Endometrial microvascular endothelial cells (primary cell): ENCODE measurements around the gene ATP1A1. TPM values are rescaled to one million over a fixed set of nuclear protein-coding genes. Genes with fewer than 3 reads are reported as not detected.

Experiments used
- in situ Hi-C: cut with HindIII; loops from 2 replicates; pipeline ENCODE4 v1.10.0; 2017; ENCODE audit warnings: low sequenced_read_pairs, low pct_unique_long_range_greater_than_20kb; ENCODE audit errors: inconsistent ontology term
- total RNA-seq: library from RNA; depleted of rRNA; stranded (reverse); fragments of >200 nt; gene quantifications from one replicate; pipeline ENCODE4 v1.2.3, GENCODE V29; 2015; ENCODE audit errors: inconsistent ontology term

The ATP1A1 gene
- total RNA-seq, 1 donor from 2014 or later = 184 TPM

DNA sequence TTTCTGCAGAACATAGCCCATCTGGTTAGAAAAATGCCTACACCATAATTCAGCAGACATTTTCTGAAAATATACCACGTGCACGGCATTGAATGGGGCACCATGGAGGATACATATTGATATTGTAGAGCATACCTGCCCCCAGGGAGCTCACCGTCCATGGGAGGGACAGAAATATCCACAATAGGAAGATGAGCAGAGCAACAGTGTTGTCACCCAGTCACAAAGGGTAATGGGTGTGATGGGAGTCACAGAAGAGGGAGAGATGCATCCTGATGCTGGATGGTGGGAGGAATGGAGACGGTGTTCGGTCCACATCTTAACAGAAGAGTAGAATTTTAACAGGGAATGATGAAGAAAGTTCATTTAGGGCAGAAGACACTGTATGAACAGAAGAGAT lies 51.4 kb downstream of the ATP1A1 start:
- in situ Hi-C loops = no loop called here

DNA sequence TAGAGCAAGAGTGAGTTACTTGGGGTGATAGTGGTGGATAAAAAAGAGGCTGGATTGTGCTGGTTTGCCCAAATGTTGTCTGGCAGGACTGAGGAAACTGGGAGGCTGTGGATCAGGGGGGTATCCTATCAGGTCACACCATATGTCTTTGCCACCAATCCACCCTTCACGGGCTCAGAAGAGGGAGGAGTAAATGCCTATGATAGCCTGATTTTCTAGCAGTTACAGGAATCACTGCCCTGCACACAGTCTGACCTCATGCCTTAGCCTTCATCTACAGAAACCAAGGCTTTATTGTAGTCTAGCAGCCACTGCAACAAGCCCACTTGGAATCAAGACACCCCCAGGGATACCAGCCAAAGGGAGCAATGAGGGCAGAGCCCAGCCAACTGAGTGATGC lies 51.8 kb downstream of the ATP1A1 start:
- in situ Hi-C loops = no loop called here

DNA sequence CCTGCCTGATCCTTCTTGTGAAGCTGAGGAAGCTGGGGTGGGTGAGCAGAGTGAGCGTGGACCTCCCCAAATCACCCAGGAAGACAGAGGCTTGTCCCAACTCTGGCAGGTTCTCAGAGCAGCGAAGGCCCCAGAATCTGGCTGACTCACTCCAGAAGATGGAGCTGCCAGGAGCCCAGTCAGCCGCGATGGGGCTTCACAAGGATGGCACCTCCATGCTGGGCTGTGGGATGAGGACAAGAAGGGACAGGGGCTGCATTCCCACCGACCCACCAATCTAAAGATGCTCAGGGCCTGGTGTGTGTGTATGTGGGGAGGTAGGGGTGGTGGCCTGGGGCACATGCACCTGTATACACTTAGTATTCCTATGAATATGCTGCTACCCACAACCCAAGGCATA lies 52.9 kb downstream of the ATP1A1 start:
- in situ Hi-C loops = no loop called here

DNA sequence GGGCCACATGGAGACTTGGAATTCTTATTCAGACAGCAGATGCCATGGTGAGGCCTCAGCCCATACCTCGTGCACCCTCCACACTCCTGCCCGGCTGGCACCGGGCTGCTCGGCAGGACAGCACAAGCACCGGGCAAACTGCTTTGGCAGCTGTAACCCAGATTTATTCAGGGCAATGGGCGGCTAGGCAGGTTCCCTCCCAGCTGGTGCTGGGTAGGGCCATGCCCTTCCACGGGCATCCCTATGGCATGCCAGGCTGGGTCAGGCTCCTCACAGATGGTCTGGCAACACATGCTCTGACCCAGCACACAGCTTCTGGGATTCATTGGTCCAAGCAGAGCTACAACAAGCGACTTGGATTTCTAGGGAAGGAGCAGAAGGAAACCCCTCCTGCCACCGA lies 53.4 kb downstream of the ATP1A1 start:
- in situ Hi-C loops = no loop called here

- in situ Hi-C loops = no loop called here
These were observed 55.5 kb downstream of the ATP1A1 start for GRCh38 chr1:116428576-116428975.

- in situ Hi-C loops = no loop called here
These were observed 56.9 kb downstream of the ATP1A1 start for GRCh38 chr1:116429821-116430374.

DNA sequence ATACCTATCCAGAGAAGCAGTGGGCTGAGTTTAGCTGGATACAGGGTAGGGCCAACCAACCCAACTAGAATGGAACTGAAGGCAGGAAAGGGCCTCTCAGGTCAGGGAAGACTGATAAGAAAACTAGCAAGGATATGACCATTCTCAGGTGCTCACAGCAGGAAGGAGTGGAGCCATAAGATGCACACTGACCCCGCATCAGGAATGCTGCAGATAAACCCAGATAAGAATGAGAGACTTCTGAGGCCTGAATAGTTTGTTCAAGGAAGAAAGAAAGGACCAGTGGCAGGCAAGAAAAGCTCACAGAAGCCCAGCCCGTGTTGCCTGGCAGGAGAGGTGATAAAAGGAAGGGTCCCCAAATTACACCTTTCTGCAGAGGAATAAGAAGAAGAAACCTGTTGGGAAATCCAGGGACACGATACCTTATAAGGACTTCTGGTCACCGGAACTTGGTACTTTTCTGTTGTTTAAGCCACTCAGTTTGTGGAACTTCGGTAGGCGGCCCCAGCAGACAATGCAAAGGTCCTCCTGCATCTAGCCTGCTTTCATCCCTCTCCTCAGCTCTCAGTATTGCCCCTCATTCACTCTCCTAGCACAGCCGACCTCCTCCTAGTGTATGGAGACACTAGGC lies 58.9 kb downstream of the ATP1A1 start:
- in situ Hi-C loops = no loop called here

DNA sequence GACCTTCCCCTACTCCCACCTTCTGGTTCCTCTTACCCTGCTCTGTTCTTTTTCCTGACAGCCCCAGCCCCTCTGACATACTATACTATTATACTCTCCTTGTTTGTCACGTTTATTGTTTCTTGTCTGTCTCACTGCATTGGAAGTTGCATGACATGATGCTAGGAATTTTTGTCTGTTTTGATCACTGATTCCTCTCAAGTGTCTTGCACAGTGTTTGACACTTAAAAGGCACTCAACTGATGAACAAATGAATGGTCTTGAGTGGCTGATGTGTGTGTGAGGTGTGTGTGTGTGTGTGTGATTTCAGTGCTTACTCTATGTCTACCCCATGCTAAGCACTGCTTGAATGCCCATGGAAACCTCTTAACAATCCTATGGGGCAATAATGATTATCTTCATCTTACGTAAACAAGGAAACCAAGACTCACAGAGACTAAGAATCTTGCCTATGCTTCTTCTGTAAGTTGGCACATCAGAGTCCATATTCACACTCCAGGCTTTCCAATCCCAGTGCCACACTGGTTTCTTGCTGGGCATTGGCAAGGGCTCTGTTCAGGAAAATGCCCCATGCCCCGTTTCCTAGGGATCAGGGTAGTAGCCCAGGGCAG lies 59.7 kb downstream of the ATP1A1 start:
- in situ Hi-C loops = no loop called here

GRCh38 chr1:116433275-116434257 lies 60.5 kb downstream of the ATP1A1 start:
- in situ Hi-C loops = no loop called here

GRCh38 chr1:116434849-116435248 lies 61.8 kb downstream of the ATP1A1 start:
- in situ Hi-C loops = no loop called here

GRCh38 chr1:116435806-116436610 lies 63.0 kb downstream of the ATP1A1 start:
- in situ Hi-C loops = no loop called here

- in situ Hi-C loops = no loop called here
These were observed 63.5 kb downstream of the ATP1A1 start for GRCh38 chr1:116436611-116436970.

DNA sequence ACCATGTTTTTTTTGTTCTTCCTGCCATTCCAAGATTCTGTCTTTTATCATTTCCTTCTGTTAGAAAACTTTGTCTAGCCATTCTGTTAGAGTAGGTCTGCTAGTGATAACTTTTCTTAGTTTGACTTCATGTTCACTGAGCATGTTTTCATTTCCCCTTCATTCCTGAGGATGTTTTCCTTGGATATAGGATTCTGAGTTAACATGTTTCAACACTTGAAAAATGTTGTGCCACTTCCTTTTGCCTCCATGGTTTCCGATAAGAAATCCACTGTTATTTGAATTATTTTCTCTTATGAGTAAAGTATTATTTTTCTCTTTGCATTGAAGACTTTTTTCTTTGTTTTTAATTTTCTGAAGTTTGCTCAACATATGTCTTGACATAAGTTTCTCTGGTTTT lies 66.7 kb downstream of the ATP1A1 start:
- in situ Hi-C loops = no loop called here

- in situ Hi-C loops = no loop called here
These were observed 67.7 kb downstream of the ATP1A1 start for GRCh38 chr1:116440731-116441130.

DNA sequence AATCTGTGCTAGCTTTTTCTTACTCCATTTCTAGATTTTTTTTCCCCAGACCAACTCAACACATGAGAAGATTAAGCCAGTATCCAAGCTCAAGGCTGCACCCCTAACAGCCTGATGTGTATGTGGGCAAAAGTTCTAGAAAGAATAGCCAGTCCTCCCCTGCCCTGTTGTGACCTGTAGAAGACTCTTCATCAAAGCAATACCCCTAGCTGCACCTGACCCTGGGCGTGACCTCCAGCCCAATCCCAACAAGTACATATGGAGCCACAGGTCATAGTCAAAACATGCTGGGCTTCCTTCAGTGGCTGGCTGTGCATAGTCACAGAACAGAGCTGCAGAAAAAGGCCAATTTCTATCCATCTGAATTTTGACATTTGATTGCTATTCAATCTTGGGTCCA lies 72.5 kb downstream of the ATP1A1 start:
- in situ Hi-C loops = no loop called here

DNA sequence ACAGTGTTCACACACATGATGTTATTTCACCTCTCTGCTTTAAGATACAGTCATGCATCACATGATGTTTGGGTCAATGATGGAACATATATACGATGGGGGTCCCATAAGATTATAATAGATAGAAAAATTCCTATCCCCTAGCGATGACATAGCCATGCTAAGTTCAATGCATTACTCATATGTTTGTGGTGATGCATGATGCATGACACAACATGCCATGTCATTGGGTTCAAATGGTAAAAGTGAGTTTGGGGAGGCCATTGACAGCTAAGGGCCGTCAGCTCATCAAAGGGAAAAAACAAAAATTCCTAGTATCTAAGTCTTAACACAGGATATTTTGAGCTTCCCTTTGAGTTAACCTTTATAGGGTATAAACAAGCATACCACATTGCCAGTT lies 73.6 kb downstream of the ATP1A1 start:
- in situ Hi-C loops = no loop called here

DNA sequence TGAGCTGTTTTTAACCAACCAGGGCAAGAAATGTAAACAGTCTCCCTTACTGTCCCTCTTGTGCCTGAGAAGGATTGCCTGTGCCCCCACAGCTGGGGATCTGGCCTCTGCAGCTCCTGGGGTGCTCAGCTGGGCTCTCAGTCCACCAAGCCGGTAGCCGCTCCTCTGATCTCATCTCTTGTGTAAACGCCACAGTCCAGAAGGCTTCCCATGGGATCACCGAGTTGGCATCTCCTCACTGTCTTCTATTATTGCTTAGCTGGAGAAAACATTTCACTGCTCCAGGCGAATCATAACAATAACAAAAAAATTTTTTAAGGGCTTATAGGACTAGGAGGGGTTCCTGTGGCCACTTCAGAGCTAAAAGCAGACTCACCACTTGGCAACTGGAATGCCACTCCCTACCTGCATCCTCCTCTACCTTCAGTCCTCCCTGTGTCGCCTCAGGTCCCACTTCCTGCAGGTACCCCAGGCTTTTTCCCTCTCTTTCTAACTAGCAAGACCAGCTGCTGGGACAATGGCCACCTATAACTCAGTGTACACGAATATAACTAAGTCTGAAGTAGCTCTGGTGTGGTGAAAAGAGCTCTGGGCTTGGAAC lies 75.8 kb downstream of the ATP1A1 start:
- in situ Hi-C loops = no loop called here

GRCh38 chr1:116449578-116449977 lies 76.5 kb downstream of the ATP1A1 start:
- in situ Hi-C loops = no loop called here
